ENCODE results near the gene CCDC185.
"Not testable (repeated sequence)": the region's sequence is repeated elsewhere in the genome, so short reads cannot be mapped to it uniquely, and the experiment has no call there.

Gene CCDC185

GRCh38 chr1:223394706-223395105, 1.5 kb downstream of the CCDC185 start:
- DNase-seq (ENCODE audit: low spot score): no peak

GRCh38 chr1:223399393-223399792, 6.2 kb downstream of the CCDC185 start:
- DNase-seq (ENCODE audit: low spot score): not testable (repeated sequence)

- no peak for DNase-seq (ENCODE audit: low spot score)
Observed at GRCh38 chr1:223401873-223402789, 8.9 kb downstream of the CCDC185 start.

- no peak for DNase-seq (ENCODE audit: low spot score)
Observed at GRCh38 chr1:223402790-223403142, 9.6 kb downstream of the CCDC185 start.

GRCh38 chr1:223403184-223403815, 10.1 kb downstream of the CCDC185 start:
- DNase-seq (ENCODE audit: low spot score): no peak

GRCh38 chr1:223405507-223405906, 12.3 kb downstream of the CCDC185 start:
- no peak for DNase-seq (ENCODE audit: low spot score)

GRCh38 chr1:223410036-223410435, 16.8 kb downstream of the CCDC185 start:
- DNase-seq (ENCODE audit: low spot score): no peak

GRCh38 chr1:223411309-223411708, 18.1 kb downstream of the CCDC185 start:
- DNase-seq (ENCODE audit: low spot score): no peak

- DNase-seq (ENCODE audit: low spot score): no peak
Observed at GRCh38 chr1:223411710-223412109, 18.5 kb downstream of the CCDC185 start.

- DNase-seq (ENCODE audit: low spot score): no peak
Observed at GRCh38 chr1:223413216-223413615, 20.0 kb downstream of the CCDC185 start.

GRCh38 chr1:223417444-223417843, 24.2 kb downstream of the CCDC185 start:
- no peak for DNase-seq (ENCODE audit: low spot score)

GRCh38 chr1:223417903-223418663, 24.9 kb downstream of the CCDC185 start:
- DNase-seq (ENCODE audit: low spot score): no peak

GRCh38 chr1:223419115-223419514, 25.9 kb downstream of the CCDC185 start:
- no peak for DNase-seq (ENCODE audit: low spot score)

- no peak for DNase-seq (ENCODE audit: low spot score)
Observed at GRCh38 chr1:223419561-223419960, 26.3 kb downstream of the CCDC185 start.

- DNase-seq (ENCODE audit: low spot score): no peak
Observed at GRCh38 chr1:223421025-223421424, 27.8 kb downstream of the CCDC185 start.

GRCh38 chr1:223421676-223422075, 28.5 kb downstream of the CCDC185 start:
- DNase-seq (ENCODE audit: low spot score): no peak

- no peak for DNase-seq (ENCODE audit: low spot score)
Observed at GRCh38 chr1:223422911-223423310, 29.7 kb downstream of the CCDC185 start.

- no peak for DNase-seq (ENCODE audit: low spot score)
Observed at GRCh38 chr1:223423641-223424233, 30.5 kb downstream of the CCDC185 start.

GRCh38 chr1:223425550-223425949, 32.3 kb downstream of the CCDC185 start:
- no peak for DNase-seq (ENCODE audit: low spot score)

GRCh38 chr1:223426936-223427335, 33.7 kb downstream of the CCDC185 start:
- no peak for DNase-seq (ENCODE audit: low spot score)

- no peak for DNase-seq (ENCODE audit: low spot score)
Observed at GRCh38 chr1:223429313-223429731, 36.1 kb downstream of the CCDC185 start.

GRCh38 chr1:223429821-223430220, 36.6 kb downstream of the CCDC185 start:
- no peak for DNase-seq (ENCODE audit: low spot score)
